HG03025 (cell line): ENCODE measurements around the gene PRRT4.

Experiments
- ATAC-seq: cut with Tn5 transposase; IDR thresholded peaks from one replicate; pipeline ENCODE4 v1.9.1; 2021; ENCODE audit warnings: mild to moderate bottlenecking, moderate library complexity; ENCODE audit not compliant: unreplicated experiment, low FRiP score

Gene PRRT4

DNA sequence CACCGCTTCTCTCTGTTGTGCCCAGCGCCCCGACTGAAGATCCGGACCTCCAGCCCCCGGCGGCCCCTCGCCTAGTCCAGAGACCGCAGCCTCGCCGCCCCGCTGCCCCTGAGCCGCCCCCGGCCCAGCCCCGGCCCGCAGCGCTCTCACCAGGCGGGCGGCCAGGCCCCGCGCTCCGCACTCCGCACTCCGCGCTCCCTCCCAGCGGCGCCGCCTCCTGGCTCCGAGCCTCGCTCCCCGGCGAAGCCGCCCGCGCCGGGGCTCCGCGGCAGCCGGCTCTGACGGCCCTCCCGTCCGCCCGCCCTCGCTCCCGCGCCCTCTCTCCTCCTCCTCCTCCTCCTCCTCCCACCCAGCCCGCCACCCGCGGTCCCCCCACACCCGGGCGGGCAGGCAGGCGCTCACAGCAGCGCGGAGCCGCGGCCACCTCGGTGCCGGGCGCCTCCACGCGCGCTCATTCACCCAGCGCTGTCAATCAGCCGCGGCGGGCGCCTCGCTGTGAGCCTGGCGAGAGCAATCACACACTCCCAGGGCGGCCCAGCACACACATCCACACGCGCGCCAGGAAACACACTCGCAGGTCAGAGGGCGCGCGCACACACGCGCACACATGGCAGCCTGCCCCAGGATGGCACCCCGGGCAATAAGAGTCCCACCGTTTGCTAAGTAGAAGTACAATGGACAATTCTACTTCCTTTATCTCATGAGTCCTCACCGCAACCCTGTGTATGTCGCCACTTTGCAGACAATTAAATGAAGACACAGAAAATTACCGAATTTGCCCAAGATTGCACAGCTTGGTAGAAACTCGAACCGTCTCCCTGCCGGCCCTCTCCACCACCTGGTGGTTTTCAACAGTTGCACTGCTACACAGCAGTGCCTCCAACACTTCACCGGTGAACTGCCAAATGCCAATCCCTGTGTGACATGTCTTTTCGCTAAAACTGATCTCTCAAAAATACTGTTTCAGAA, at the start of gene PRRT4:
TSS of gene PRRT4 (minus strand) at position 280 of the 969 bp plus-strand sequence.
- ATAC-seq = no peak

DNA sequence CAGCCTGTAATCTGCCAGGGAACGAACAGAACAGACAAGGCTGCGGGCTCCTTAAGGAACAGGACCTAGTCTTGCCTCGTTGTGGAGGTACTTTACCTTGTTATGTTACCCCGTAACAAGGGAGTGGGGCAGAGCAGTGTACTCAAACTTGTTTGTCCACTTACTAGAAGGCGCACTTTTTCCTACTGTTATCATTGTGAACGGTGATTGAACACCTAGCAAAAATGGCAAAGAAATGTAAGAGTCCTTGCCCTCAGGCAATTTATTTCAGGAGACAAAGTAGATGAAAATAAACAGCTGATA, 48.9 kb upstream of the PRRT4 start:
- ATAC-seq = no peak

DNA sequence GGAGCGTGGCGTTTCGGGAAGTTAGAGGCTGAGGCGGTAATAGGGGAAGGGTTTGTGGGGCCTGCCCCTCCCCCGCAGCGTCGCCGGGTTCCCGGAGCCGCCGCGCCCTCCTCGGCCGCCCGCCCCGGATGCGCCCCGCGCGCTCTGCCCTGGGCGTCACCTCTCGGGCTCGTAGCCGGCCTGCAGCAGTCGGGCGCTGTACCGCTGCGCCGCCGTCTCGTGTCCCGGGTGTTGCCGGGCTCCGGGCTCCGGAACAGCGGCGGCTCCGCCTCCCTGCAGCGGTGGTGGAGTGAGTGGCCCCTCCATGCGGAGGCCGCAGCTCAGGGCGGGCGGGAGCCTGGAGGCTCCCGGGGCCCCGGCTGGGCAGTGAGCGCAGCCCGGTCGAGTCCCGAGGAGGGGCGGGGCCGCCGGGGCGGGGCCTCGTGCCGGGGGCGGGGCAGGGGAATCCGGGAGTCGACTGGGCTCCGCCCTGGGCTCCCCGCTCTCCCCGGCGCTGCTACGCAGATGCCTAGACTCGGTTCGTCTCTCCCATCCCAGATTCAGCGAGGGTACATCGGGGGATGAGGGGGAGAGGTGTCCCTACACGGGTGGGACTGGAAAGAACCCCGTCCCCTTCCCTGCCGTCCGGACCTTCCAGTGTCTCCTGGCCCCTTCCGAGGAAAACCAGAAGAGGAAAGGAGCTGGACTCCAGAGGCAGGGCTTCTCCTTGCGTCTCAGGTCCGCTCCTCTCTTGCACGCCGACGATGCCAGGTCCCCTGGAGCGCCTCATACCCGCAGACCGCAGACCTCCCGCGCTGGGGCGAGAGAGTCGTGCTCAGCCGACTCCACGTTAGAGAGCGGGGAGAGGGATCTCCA, 48.3 kb upstream of the PRRT4 start, which contains the start of gene IMPDH1:
TSS of gene IMPDH1 (minus strand) at position 387 of the 855 bp plus-strand sequence. CDS start at position 306, 81 bp downstream.
- peak; percentile 82 for ATAC-seq

DNA sequence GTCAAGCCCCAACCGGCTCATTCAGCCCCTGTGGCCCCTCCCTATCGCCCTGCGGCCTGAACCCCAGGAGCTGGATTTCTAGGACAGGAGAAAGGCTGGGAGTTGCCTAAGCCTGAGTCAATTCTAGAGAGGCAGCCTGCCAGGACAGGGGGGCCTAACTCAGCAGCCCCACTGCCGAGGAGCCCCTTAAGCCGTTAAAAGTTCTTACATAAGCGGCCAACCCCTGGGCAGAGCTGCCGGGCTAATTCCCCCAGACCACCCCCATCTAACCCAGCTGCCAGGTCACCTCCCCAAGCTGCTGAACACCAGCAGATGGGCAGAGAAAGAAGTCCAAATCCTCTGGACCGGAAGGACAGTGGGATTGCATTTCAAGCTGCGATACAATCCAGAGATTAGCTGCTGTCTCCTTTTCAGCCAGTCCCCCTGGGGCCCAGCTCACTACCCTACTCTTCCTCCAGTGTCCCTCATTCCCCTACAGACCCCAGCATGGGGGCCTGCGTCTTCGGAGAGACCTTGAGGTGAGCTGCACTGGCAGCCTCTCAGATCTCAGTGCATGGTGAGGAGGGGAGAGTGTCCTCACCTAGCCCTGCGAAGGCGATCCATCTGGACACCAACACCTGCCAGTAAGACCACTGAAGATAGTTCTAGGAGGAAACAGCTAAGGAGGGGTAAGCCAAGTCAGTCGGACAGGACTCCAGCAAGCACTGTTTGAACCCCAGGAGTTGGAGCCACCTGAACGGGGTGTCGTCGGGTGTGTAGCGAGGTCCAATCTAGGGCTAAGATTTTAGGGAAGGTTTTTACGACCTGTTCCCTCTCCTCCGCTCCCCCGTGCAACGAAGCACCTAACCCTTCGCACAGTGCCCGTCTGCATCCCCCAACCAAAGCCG, 47.5 kb upstream of the PRRT4 start:
- ATAC-seq = no peak

DNA sequence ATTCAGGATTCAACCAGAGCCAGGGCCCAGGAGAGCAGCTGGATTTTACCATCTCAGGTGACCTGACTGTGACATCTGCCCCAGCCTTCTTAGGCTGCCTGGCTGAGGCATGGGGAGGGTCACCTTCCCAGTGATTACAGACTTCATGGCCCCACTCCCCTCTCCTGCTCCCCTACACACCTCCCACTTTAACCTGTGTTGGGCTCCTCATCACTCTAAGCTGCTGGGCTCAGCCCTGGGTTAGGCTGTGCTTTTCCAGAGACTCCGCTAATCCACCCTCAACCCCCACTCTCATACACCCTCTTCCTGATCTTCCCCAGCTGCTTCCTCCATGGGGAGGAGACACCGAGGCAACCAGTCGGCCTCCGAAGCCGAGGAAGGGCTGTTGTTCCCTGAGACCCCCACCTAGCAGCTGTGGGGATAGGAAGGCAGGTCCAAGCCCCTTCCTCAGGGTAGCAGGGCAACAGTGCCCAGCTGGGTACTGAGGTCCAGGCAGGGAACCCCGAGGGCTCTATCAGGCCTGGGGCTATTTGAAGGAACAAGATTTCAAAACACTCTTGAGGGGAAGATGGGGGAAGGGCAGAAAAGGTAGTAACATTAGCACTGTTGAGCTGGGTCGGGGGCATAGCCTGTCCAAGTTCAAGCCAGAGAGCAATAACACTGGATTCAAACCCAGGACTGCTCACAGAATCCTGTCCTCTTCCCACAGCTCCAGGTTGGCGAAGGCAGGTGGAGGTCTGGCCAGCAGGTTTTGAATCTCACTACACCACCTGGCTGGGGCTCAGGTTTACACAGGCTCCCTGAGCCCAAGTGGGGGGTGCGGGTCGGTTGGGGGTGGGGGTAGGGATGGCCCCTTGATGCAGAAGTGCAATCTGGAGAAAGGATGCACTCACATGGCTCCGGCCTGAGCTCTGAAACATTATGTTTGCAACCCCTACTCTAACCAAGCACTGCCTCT, 46.5 kb upstream of the PRRT4 start:
- ATAC-seq = no peak

DNA sequence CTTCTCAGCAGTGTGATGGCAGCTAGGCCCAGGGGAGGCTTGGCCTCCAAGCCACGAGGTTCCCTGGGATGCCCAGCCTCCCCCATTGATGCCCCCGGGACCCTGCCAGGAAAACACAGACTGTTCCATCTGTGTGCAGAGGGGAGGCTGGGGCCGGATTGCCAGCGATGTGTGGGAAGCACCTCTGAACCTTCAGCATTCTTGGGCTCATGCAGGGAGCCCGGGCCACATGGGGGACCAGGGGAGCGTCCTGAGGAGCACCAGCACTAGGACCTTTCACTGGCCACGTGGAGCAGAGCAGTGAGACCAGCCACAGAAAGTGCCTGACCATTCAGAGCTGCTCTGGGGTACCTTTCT, 45.7 kb upstream of the PRRT4 start:
- ATAC-seq = no peak

DNA sequence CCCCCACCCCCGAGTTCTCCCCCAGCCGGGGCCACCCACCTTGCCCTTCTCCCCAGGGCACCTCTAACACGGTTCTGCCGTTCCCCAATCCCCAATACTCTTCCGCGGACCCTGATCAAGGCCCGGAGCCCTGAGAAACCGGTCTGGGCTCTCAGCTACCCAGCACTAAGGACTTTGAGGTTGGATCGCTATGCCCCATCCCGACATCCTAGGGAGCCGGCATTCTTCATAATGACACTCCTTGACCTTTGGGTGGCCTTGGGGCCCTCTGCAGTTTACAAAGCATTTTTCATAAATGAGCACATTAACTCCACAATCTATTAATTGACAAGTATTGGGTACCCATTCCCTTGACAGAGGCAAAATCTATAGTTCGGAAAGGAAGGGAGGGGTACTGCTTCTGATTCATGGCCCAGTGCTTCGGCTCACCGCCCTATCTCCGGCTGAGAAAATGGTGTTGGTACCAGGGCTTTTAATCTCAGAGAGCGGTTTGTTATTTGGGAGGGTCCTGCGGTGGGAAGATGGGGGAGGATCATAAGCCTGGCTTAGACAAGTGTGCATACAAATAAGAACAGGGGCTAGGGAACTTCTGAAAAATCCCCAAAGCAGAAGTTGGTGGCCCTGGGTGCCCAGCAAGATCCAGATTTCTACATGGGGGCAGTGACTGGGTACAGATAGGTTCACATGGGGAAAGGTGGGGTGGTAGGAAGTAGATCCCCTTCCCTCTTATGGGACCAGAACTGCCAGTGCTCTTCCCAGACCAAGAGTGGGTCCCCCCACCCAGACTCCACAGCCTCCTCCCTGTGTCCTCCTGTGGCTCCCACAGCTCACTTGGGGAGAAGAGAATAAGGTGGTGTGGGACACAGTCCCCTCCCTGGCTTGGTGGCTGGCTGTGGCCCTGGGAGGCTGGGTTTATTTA, 45.1 kb upstream of the PRRT4 start:
- no peak for ATAC-seq

DNA sequence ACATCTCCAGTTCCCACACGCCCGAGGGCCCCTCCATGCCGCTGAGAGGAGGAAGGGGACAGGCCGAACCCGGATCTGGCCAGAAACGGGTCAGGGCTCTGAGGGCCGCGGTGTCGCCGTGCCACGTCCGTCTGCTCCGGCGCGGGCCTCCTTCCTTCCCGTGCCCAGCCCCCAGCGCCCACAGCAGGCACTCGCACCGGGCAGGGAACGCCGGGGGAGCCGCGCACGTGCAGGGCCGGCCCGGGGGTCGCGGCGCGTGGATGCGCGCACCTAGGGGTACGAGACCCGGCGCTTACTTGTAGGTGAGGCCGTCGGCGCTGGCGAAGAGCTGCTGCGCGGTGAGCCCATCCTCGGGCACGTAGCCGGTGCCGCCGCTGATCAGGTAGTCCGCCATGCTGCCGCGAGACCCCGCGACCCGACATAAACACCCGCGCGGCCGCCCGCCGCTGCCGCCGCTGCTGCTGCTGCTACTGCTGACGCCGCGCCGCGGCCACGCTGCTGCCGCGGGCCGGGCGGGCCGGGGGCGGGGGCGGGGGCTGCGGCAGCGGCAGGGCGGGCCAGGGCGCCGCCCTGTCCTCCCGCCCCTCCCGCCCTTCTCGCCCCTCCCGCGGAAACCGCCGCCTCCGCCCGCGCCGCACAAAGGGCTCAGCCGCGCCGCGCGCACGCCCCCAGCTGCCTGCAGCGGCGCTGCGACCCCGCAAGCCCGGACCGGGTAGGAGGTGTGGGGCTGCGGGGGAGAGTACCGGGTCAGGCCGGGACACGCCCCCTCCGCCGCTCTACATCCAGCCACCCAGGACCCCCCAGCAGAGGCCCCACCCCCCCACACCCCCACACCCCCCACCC, 44.2 kb upstream of the PRRT4 start:
- ATAC-seq = no peak

DNA sequence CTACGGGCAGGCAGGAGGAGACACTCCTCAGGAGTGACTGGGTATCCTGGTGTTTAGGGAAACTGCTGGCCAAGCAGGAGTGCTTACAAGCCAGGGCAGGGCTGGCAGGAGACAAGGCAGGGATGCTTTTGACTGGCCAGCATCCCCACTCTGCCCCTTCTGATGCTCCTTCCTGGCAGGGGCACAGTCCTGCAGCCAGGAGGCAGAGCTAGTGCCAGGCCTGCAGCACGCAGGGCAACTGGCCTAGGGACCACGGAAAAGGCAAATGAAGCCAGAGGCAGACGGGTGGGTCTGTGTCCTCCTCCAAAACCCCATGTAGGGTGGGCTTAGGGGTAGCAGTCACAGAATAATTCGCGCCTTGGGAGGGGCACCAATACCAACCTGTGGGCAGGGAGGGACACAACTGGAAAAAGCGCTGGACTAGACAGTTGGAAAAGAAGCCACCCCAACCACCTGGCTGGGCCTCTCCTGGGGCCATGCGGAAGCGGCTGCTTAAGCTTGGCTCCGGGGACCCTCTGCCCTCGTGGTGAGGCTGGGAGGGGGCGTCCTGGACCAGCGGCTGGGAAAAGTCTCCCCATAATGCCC, 43.5 kb upstream of the PRRT4 start:
- ATAC-seq = no peak

DNA sequence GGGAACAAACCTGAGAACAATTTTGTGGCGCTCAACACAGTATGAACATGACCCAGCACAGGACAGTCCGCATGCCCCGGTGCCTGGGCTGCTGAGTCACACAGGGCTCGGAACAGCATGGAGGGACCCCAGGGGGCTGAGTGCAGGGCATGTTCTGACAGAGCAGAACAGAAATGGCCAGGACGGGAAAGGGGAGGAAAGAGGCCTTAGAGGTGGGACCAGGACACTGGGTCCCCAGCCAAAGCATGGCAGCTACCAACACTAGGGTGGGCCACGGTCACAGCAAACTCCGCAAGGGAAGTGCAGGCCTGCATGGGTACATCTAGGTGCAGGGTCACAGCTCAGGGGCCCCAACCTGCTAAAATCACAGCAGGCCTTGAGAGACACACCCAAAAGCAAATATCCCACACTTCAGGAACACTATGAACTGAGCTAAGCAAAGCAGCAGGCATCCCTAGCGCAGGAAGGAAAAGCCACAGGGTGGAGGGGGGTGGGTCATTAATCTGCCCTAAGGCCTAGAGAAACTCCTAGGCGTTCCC, 42.7 kb upstream of the PRRT4 start:
- no peak for ATAC-seq

DNA sequence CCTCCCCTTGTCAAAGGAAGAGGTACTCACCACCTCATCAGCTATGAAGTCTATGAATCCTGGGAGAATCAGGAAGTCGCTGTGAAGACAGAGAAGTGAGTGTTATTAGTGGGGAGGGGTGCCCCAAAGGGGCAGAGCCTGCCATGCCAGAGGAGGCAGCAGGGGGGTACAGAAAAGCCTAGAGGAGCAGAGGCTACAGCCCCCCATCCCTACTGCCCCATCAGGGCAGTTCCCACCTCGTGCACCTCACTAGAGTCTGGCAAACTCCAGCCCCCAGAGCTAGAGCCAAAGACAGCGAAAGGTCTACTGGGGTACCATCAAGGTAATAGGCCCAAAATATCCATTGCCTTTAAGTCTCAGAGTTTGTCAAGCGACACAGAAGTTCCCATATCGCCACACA, 42.2 kb upstream of the PRRT4 start:
- ATAC-seq = no peak

DNA sequence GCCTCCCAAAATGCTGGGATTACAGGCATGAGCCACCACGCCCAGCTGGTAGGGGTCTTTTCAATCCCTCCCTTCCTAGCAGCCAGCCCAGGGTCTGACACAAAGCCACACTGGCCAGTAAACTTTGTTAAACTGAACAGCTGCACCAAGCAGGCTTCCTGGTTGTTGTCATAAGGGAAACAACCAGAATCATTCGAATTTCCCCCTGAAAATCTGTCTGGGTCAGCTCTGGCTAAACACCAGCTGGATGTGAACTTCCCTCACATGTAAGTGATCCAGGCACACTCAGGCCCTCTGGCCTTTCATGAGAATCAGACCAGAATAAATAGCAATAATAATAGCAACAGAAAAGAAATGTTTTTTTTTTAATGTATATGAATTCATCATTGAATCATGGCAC, 40.9 kb upstream of the PRRT4 start:
- no peak for ATAC-seq

DNA sequence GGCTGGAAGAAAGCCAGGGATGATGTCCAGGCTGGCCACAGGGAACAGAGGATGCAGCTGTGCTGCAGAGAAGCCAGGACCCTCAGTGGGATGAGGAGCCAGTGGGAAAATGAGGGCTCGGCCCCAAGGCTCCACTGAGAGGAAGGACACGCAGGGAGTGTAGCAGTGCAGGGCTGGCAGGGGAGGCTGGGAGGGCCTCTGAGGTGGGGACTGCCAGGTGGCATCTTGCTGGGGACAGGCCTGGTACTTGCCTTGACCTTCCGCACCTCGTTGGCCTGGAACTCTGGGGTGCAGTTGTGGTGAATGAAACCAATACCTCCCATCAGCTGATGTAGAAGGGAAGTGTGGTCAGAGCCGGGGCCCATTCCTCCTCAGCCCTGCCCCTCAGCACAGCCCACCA, 39.1 kb upstream of the PRRT4 start:
- no peak for ATAC-seq

DNA sequence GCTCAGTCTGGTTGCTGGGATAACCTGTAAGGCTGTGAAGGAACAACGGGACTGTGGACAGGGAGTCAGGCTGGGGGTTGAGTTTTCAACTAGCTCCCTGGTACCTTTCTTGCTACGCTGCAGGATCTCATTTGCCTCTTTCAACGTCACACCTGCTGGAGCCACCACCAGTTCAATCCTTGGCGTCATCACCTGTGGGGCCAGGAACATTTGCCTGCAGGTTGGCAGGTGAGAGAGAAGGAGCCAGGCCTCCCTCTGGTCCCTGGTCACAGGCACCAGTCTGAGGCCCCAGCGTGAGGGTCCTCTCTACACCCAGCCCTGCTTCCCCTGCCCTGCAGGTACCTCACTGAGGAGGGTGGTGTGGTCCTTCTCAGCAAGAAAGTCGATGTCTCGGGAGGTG, 38.5 kb upstream of the PRRT4 start:
- no peak for ATAC-seq

DNA sequence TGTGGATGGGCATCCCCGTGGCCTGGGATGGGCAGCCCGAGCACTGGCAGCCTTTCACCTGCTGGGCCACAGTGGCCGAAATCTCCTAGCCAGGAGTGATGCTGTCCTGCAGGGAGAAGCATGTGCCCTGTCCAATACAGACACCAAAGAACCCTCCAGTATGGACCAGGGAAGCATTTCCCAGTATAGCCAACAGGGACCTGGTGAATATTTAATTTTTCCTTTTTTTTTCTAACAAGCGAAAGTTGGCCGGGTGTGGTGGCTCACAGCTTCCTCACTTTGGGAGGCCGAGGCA, 37.3 kb upstream of the PRRT4 start:
- ATAC-seq = no peak

DNA sequence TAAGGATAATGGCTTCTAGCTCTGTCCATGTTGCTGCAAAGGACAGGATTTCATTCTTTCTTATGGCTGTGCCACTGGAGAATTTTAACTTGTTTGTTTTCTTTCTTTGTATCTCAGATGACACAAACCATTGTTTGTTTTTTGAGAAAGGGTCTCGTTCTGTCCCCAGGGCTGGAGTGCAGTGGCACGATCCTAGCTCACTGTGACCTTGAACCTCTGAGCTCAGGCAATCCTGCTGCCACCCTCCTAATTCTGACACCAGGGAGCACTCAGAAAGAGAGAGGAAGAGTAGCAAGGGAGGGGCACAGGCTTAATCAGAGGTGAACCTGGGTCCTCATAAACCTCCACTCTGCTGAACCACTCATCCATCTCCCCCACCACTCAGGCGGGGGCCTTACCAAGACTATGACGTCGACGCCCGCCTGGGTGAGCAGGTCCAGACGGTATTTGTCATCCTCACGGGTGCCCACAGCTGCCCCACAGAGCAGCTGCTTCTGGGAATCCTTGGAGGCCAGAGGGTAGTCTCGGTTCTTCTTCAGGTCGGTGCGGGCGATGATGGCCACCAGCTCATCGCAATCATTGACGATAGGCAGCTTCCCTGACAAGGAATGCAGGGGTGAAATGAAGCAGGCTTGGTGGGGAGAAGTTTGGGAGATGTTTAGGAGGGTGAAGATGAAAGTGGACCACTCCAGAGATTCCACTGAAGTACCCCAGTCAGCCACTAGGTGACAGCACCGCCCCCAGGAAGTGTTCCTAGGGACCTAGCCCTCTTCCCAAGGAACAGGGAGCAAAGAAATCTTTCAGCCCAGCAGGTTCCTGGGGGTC, 36.7 kb upstream of the PRRT4 start:
- no peak for ATAC-seq
